ENCODE measurements around the gene CTAG1B. TPM values are rescaled to one million over a fixed set of nuclear protein-coding genes. Genes with fewer than 3 reads are reported as not detected.

The CTAG1B gene
- total RNA-seq, 1 donor from 2014 or later: not detected

DNA sequence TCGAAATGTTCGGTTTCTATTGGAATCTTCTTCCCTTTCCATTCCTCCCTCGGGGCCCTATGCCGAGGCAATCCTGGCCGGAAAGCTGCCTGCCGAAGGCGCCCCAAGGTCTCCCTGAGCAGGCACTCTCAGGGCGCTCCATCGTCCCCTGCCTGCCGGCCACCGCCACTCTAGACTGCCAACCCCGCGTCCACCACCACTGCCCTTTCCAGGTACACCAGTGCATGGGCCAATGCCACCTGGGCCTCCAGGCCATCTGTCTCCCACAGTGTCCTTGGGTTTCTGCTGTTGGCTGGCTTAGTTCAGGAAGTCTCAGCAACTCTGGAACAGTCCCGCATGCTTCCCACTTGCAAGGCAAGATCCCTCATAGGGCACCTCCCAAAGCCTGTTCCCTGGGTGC lies 19.6 kb downstream of the CTAG1B start:
- H3K36me3 Mint-ChIP-seq (ENCODE audit: insufficient read depth): no peaks in the 10 kb centered on the region
- TF ChIP-seq, protein P1, sequence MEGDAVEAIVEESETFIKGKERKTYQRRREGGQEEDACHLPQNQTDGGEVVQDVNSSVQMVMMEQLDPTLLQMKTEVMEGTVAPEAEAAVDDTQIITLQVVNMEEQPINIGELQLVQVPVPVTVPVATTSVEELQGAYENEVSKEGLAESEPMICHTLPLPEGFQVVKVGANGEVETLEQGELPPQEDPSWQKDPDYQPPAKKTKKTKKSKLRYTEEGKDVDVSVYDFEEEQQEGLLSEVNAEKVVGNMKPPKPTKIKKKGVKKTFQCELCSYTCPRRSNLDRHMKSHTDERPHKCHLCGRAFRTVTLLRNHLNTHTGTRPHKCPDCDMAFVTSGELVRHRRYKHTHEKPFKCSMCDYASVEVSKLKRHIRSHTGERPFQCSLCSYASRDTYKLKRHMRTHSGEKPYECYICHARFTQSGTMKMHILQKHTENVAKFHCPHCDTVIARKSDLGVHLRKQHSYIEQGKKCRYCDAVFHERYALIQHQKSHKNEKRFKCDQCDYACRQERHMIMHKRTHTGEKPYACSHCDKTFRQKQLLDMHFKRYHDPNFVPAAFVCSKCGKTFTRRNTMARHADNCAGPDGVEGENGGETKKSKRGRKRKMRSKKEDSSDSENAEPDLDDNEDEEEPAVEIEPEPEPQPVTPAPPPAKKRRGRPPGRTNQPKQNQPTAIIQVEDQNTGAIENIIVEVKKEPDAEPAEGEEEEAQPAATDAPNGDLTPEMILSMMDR (IDR thresholded peaks at IDR 0.05; ENCODE audit: unreplicated experiment): no peak
- no peak for DNase-seq (ENCODE audit: low spot score, unreplicated experiment)
- H3K9me3 Mint-ChIP-seq (ENCODE audit: low read depth): peaks cover 28% of the 10 kb centered on the region
- H3K27me3 Mint-ChIP-seq: no peaks in the 10 kb centered on the region
- no peak overlapping the region for H3K4me3 Mint-ChIP-seq (ENCODE audit: low read depth)
- H3K27ac Mint-ChIP-seq: no peak overlapping the region
- no peaks in the 10 kb centered on the region for H3K4me1 Mint-ChIP-seq (ENCODE audit: low read depth)

DNA sequence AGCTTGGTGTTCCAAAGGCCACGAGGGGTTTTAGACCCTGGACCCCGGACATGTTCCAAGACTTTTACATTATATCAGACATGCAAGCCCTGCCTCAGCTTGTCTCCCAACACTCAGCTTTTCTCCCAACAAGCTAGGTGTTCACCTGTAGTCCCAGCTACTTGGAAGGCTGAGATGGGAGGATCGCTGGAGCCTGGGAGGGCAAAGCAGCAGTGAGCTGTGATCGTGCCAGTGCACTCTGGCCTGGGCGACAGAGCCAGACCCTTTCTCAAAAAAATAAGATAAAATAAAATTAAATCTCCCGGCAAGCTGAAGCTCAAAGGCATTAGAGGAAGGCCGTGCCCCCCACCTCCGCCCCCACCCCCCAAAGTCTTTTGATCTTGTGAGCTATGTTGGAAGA lies 20.4 kb downstream of the CTAG1B start:
- Mint-ChIP-seq H3K27me3 (no peaks in the 10 kb centered on the region), H3K9me3 (ENCODE audit: low read depth) (peaks cover 23% of the 10 kb centered on the region), H3K4me1 (ENCODE audit: low read depth) (no peaks in the 10 kb centered on the region), H3K36me3 (ENCODE audit: insufficient read depth) (no peaks in the 10 kb centered on the region), H3K4me3 (ENCODE audit: low read depth) (no peak overlapping the region), H3K27ac (no peak overlapping the region)
- DNase-seq (ENCODE audit: low spot score, unreplicated experiment): no peak
- TF ChIP-seq, protein P1 (IDR thresholded peaks at IDR 0.05; ENCODE audit: unreplicated experiment): no peak

DNA sequence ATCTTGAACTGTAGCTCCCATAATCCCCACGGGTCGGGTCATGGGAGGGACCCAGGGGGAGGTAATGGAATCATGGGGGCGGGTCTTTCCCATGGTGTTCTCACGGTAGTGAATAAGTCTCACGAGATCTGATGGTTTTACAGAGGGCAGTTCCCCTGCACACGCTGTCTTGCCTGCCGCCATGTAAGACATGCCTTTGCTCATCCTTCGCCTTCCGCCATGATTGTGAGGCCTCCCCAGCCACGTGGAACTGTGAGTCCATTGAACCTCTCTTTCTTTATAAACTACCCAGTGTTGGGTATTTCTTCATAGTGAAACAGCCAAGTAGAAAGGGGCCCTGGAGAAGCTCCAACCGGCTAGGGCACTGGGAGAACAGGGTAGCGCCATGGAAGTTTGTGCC lies 21.9 kb downstream of the CTAG1B start:
- Mint-ChIP-seq H3K27me3 (peaks cover 2% of the 10 kb centered on the region), H3K27ac (no peak overlapping the region), H3K4me3 (ENCODE audit: low read depth) (no peak overlapping the region), H3K4me1 (ENCODE audit: low read depth) (no peaks in the 10 kb centered on the region), H3K36me3 (ENCODE audit: insufficient read depth) (no peaks in the 10 kb centered on the region), H3K9me3 (ENCODE audit: low read depth) (peaks cover 29% of the 10 kb centered on the region)
- DNase-seq (ENCODE audit: low spot score, unreplicated experiment): no peak
- TF ChIP-seq, protein P1 (IDR thresholded peaks at IDR 0.05; ENCODE audit: unreplicated experiment): no peak

DNA sequence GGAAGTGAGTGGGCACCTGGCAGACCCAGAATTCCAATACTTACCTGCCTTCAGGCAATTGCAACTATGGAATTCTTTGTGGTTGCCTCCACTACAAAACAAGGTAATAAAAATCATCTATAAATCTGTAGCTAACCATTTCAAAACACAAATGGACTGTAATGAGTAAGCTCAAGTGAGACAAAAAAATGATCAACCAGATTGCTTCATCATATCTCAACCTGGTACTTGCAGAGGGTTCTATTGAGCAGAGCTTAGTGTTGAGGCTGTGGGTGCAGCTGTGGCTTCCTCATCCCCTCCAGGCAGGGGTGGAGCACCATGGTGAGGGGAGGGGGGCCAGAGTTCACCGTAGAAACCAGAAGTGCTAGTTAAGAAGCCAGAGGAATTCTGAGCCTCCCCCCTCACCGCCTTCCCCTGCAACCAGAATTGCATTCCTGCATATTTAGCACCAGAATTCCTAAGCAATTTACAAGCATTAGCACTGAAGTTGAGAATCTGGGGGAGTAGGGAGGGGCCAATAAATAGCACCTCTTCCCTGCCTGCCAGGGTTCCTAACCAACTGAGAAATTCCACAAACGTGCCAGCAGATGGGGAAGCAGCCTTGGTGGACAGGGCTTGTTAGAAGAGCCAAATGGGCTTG lies 22.7 kb downstream of the CTAG1B start:
- no peak overlapping the region for H3K4me3 Mint-ChIP-seq (ENCODE audit: low read depth)
- H3K27ac Mint-ChIP-seq: no peak overlapping the region
- no peaks in the 10 kb centered on the region for H3K36me3 Mint-ChIP-seq (ENCODE audit: insufficient read depth)
- no peaks in the 10 kb centered on the region for H3K4me1 Mint-ChIP-seq (ENCODE audit: low read depth)
- DNase-seq (ENCODE audit: low spot score, unreplicated experiment): no peak
- TF ChIP-seq, protein P1 (IDR thresholded peaks at IDR 0.05; ENCODE audit: unreplicated experiment): no peak
- H3K9me3 Mint-ChIP-seq (ENCODE audit: low read depth): peaks cover 31% of the 10 kb centered on the region
- peaks cover 3% of the 10 kb centered on the region for H3K27me3 Mint-ChIP-seq

DNA sequence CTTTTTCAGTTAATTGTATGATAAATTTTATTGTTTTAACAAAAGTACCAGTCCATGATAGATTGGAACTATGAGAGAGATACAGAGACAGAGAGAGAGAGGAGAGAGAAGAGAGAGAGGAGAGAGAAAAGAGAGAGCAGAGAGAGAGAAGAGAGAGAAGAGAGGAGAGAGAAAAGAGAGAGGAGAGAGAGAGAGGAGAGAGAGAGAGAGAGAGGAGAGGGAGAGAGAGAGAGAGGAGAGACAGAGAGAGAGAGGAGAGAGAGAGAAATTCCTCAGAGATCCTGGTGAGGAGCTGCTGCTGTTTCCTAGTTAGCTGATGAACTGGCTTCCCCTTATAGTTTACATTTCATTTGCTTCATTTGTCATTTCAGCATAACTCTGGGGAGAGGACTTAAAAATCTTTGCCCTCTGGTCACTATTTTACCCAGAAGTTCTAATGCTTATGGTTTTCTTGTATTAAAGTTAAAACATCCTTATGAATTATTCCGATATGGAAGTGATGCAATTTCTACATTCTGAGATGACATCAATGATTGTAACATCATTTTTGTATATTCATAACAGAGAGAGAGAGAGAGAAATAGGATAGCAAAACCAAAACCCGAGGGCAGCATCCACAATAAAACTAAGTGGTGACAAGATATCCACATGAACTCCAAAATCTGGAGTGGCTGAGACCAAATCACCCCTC lies 23.4 kb downstream of the CTAG1B start:
- H3K36me3 Mint-ChIP-seq (ENCODE audit: insufficient read depth): no peaks in the 10 kb centered on the region
- TF ChIP-seq, protein P1 (IDR thresholded peaks at IDR 0.05; ENCODE audit: unreplicated experiment): no peak
- H3K4me1 Mint-ChIP-seq (ENCODE audit: low read depth): no peaks in the 10 kb centered on the region
- no peak overlapping the region for H3K27ac Mint-ChIP-seq
- no peak for DNase-seq (ENCODE audit: low spot score, unreplicated experiment)
- peaks cover 31% of the 10 kb centered on the region for H3K9me3 Mint-ChIP-seq (ENCODE audit: low read depth)
- peaks cover 3% of the 10 kb centered on the region for H3K27me3 Mint-ChIP-seq
- no peak overlapping the region for H3K4me3 Mint-ChIP-seq (ENCODE audit: low read depth)
